Spleen (tissue), 3 donors: ENCODE results near the gene ABCA3.

ENCODE experiments used
- POLR2A ChIP-seq, 3 donors: fragments of 450-650 bp; IDR thresholded peaks; one replicate each; pipeline ENCODE4 v1.5.1; 2017; ENCODE audit warnings: antibody characterized with exemption in 3 of 3, mild to moderate bottlenecking in 1 of 3
- POLR2AphosphoS5 ChIP-seq, 3 donors: sonication (generic); formaldehyde crosslinking; IDR thresholded peaks; one replicate each; pipeline ENCODE4 v1.5.1; 2017; ENCODE audit warnings: antibody characterized with exemption in 3 of 3

DNA sequence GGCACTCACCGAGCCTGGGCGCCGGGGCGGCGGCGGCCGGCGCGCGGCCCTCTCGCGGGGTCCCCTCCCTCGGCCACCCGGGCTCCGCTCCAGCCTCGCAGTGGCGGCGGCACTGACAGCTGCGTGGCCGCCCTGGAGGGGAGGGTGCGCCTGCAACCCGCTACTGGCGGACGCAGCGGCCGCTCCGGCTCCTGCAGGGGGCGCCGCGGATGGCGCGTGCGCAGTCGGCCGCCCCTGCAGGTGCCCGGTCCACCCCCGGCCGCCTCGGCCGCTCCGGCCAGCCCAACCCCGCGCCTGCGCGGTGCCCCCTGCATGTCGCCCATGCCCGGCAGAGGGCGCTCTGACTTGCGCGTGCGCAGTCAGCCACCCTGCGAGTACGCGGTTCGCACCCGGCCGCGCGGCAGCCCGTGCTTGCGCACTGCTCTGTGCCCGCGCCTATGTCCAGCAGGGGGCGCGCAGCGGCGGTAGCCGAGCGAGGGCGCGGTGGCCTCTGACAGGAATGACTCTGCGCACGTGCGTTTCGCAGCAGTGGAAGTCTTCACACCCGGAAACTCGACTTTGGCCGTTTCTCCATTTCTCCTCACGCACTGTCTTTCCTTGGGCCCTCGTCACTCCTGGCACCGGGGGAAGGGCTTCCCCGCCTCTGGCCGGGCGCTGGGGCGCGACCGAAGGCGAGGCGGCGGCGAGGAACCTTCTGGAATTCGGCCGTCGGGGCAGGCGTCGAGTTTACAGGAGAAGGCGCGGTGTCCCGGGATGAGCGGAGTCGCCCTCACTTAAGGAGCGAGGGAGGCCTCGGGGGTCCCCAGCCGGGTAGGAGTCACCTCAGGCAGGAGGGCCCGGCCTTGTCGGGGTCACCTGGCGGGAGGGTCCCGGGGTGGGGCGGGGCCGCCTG lies at the start of gene ABCA3:
- no peak for TF ChIP-seq POLR2A (IDR thresholded peaks at IDR 0.05)
- TF ChIP-seq POLR2AphosphoS5 (IDR thresholded peaks at IDR 0.05): peak; percentile 67 to 89 (median 82)
